NCI-H2107 treated with DMSO at 0.1 percent for 48 hours (cell line): ENCODE measurements around the gene SMAD5.

Source experiments
- DNase-seq: peaks from one replicate; lab custom pipeline; 2025; ENCODE audit not compliant: unreplicated experiment; lab: John Stamatoyannopoulos, UW

The SMAD5 gene

GRCh38 chr5:136194576-136194975, 61.9 kb downstream of the SMAD5 start:
- no peak for DNase-seq

GRCh38 chr5:136195971-136196820, 63.6 kb downstream of the SMAD5 start:
- DNase-seq = no peak

- no peak for DNase-seq
These were observed 65.0 kb downstream of the SMAD5 start for GRCh38 chr5:136197462-136198142.

- no peak for DNase-seq
These were observed 65.8 kb downstream of the SMAD5 start for GRCh38 chr5:136198453-136198852.

GRCh38 chr5:136199408-136199807, 66.8 kb downstream of the SMAD5 start:
- no peak for DNase-seq

GRCh38 chr5:136200130-136200529, 67.5 kb downstream of the SMAD5 start:
- no peak for DNase-seq

GRCh38 chr5:136200761-136201160, 68.1 kb downstream of the SMAD5 start:
- no peak for DNase-seq

- DNase-seq = no peak
These were observed 69.2 kb downstream of the SMAD5 start for GRCh38 chr5:136201870-136202269.

GRCh38 chr5:136202469-136203205, 70.0 kb downstream of the SMAD5 start:
- DNase-seq = no peak

GRCh38 chr5:136203303-136203922, 70.8 kb downstream of the SMAD5 start:
- no peak for DNase-seq

- DNase-seq = no peak
These were observed 72.5 kb downstream of the SMAD5 start for GRCh38 chr5:136205061-136205702.

GRCh38 chr5:136205941-136206340, 73.3 kb downstream of the SMAD5 start:
- no peak for DNase-seq

- DNase-seq = no peak
These were observed 73.7 kb downstream of the SMAD5 start for GRCh38 chr5:136206361-136206760.

GRCh38 chr5:136207631-136208030, 75.0 kb downstream of the SMAD5 start:
- DNase-seq = no peak

GRCh38 chr5:136208916-136209315, 76.3 kb downstream of the SMAD5 start:
- DNase-seq = no peak

- DNase-seq = no peak
These were observed 76.8 kb downstream of the SMAD5 start for GRCh38 chr5:136209346-136209910.

- DNase-seq = no peak
These were observed 77.6 kb downstream of the SMAD5 start for GRCh38 chr5:136210259-136210658.

GRCh38 chr5:136211282-136212040, 78.8 kb downstream of the SMAD5 start:
- DNase-seq = no peak

- DNase-seq = peak; percentile 10
These were observed 79.6 kb downstream of the SMAD5 start for GRCh38 chr5:136212252-136212721.
